HG03439 (cell line): ENCODE measurements around the gene CYP20A1.

Experiments
- ATAC-seq: cut with Tn5 transposase; IDR thresholded peaks from one replicate; pipeline ENCODE4 v1.9.1; 2021; ENCODE audit warnings: mild to moderate bottlenecking, moderate library complexity; ENCODE audit not compliant: unreplicated experiment

Gene CYP20A1

GRCh38 chr2:203354966-203355365 is 116.1 kb downstream of the CYP20A1 start:
- ATAC-seq = no peak
